Caco-2 (cell line): ENCODE measurements around the gene TTC28. TPM values are rescaled to one million over a fixed set of nuclear protein-coding genes. Genes with fewer than 3 reads are reported as not detected.

ENCODE experiments used
- BruUV-seq: library from RNA; stranded (reverse); fragments of 400-500 nt; replicated peaks from 2 replicates; lab custom pipeline; 2021; lab: Mats Ljungman, UMichigan
- CTCF ChIA-PET: fragments of 300-600 bp; sonication (Branson Sonifier 250); formaldehyde crosslinking; loops from one replicate; lab custom pipeline; 2022; ENCODE audit warnings: antibody characterized with exemption; lab: Charles Lee
- POLR2A ChIA-PET: fragments of 300-600 bp; sonication (Branson Sonifier 250); formaldehyde crosslinking; loops from one replicate; lab custom pipeline; 2022; ENCODE audit warnings: antibody characterized with exemption; lab: Charles Lee
- DNase-seq, 2 experiments: peaks; one replicate each; pipeline versions ENCODE4 v3.0.0 to v3.0.0-alpha.2; 2020 to 2022
- H3K27me3 ChIP-seq: replicated peaks from 2 replicates; pipeline ENCODE4 v1.6.0; 2011; ENCODE audit warnings: low read length; ENCODE audit not compliant: control insufficient read depth, insufficient read depth
- H3K36me3 ChIP-seq: 2 replicates; pipeline ENCODE4 v1.5.1; 2011; ENCODE audit warnings: low read length; ENCODE audit not compliant: control insufficient read depth, insufficient read depth
- H3K4me1 ChIP-seq: fragments of 250-450 bp; sonication (Bioruptor Pico); 2 replicates; pipeline ENCODE4 v1.5.1; 2020; ENCODE audit warnings: mild to moderate bottlenecking
- H3K4me3 ChIP-seq: 2 replicates; pipeline ENCODE4 v1.5.1; 2011; ENCODE audit warnings: low read depth, mild to moderate bottlenecking, control low read depth, low read length
- H3K9me3 ChIP-seq: fragments of 250-450 bp; sonication (Bioruptor Pico); 2 replicates; pipeline ENCODE4 v1.5.1; 2020; ENCODE audit warnings: mild to moderate bottlenecking, moderate library complexity
- H3K27ac Mint-ChIP-seq: one replicate; pipeline ENCODE4 v1.8.0; 2022; ENCODE audit warnings: mixed read lengths; ENCODE audit not compliant: unreplicated experiment
- H3K27me3 Mint-ChIP-seq: one replicate; pipeline ENCODE4 v1.8.0; 2022; ENCODE audit warnings: mixed read lengths; ENCODE audit not compliant: insufficient read depth, unreplicated experiment
- H3K36me3 Mint-ChIP-seq: one replicate; pipeline ENCODE4 v1.8.0; 2022; ENCODE audit warnings: mild to moderate bottlenecking, mixed read lengths; ENCODE audit not compliant: insufficient read depth, unreplicated experiment
- H3K4me1 Mint-ChIP-seq: one replicate; pipeline ENCODE4 v1.8.0; 2022; ENCODE audit warnings: low read depth, mixed read lengths; ENCODE audit not compliant: unreplicated experiment
- H3K4me3 Mint-ChIP-seq: one replicate; pipeline ENCODE4 v1.8.0; 2022; ENCODE audit warnings: mild to moderate bottlenecking, moderate library complexity, mixed read lengths; ENCODE audit not compliant: unreplicated experiment
- H3K9me3 Mint-ChIP-seq: one replicate; pipeline ENCODE4 v1.8.0; 2022; ENCODE audit warnings: mixed read lengths; ENCODE audit not compliant: unreplicated experiment
- intact Hi-C: fragments of 100-400 bp; cut with micrococcal nuclease; formaldehyde crosslinking; loops from one replicate; pipeline ENCODE4 v1.10.0; 2022; ENCODE audit not compliant: unreplicated experiment
- total RNA-seq: library from RNA; stranded (reverse); gene quantifications from 2 replicates; pipeline ENCODE4 v1.2.3, GENCODE V29; 2022
- TF ChIP-seq, protein P1 (sequence below), 2 experiments: fragments of 200-600 bp in 1 of 2; IDR thresholded peaks; 1 replicate in 1 of 2; 2 replicates in 1 of 2; pipeline versions ENCODE4 v1.5.1 to v1.8.0; 2011 to 2022; ENCODE audit warnings: antibody characterized with exemption in 1 of 2, control low read depth in 1 of 2, inconsistent platforms in 1 of 2, low read depth in 1 of 2, low read length in 1 of 2, mild to moderate bottlenecking in 1 of 2, moderate library complexity in 1 of 2; ENCODE audit not compliant: insufficient read depth in 1 of 2, severe bottlenecking in 1 of 2, unreplicated experiment in 1 of 2

TTC28 gene
- total RNA-seq, 1 experiment from 2014 or later: 12.0 TPM

DNA sequence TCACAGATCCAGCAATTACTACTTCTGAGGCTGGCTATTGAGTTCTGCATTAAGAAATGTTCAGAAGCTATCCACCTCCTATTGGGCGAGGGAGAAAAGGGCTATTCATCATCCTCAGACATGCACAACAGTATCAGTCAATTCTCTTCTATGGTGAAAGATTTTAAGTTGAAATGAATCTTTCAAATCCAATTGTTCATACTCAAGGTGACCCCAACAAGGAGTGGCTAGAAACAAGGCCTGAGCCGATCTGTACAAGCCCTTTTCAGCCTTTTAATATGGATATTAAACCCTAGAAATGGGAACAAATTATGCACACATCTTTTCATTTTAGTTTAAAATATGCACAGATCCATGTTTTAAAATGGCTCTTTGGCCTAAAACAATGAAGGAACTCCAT, 457.1 kb downstream of the TTC28 start:
- POLR2A ChIA-PET: no interaction called here
- Mint-ChIP-seq H3K4me1 (no peaks in the 10 kb centered on the region), H3K36me3 (no peaks in the 10 kb centered on the region), H3K9me3 (no peaks in the 10 kb centered on the region), H3K27ac (no peak overlapping the region), H3K27me3 (no peaks in the 10 kb centered on the region), H3K4me3 (no peak overlapping the region)
- Histone ChIP-seq H3K27me3 (no peaks in the 10 kb centered on the region), H3K4me3 (no peak overlapping the region), H3K4me1 (no peaks in the 10 kb centered on the region), H3K36me3 (no peaks in the 10 kb centered on the region), H3K9me3 (no peaks in the 10 kb centered on the region)
- CTCF ChIA-PET: no interaction called here
- no TSS peak for BruUV-seq
- TF ChIP-seq, protein P1, sequence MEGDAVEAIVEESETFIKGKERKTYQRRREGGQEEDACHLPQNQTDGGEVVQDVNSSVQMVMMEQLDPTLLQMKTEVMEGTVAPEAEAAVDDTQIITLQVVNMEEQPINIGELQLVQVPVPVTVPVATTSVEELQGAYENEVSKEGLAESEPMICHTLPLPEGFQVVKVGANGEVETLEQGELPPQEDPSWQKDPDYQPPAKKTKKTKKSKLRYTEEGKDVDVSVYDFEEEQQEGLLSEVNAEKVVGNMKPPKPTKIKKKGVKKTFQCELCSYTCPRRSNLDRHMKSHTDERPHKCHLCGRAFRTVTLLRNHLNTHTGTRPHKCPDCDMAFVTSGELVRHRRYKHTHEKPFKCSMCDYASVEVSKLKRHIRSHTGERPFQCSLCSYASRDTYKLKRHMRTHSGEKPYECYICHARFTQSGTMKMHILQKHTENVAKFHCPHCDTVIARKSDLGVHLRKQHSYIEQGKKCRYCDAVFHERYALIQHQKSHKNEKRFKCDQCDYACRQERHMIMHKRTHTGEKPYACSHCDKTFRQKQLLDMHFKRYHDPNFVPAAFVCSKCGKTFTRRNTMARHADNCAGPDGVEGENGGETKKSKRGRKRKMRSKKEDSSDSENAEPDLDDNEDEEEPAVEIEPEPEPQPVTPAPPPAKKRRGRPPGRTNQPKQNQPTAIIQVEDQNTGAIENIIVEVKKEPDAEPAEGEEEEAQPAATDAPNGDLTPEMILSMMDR (IDR thresholded peaks at IDR 0.05; ENCODE audit: insufficient read depth in 1 of 2, low read depth in 1 of 2, low read length in 1 of 2, severe bottlenecking in 1 of 2, unreplicated experiment in 1 of 2): no peak
- intact Hi-C loops: no loop called here
- DNase-seq: no peak

DNA sequence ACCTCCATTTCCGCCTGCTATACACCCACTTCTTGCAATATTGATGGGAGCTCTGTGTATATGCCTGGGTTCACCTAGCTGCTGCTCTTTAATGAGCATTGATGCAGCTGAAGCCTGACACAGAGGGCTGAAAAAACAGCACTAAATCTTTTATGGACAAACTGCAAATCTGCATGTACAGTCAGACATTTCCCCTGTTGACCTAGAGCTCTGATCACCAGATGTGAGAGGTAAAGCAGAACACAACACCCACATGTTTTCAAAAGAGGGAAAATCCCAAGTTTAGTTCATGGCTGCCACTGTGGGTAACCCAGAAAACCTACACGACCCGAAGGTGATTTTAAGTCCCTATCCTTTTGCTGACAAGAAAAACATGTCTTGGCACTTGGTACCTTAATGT, 457.6 kb downstream of the TTC28 start:
- intact Hi-C loops: no loop called here

DNA sequence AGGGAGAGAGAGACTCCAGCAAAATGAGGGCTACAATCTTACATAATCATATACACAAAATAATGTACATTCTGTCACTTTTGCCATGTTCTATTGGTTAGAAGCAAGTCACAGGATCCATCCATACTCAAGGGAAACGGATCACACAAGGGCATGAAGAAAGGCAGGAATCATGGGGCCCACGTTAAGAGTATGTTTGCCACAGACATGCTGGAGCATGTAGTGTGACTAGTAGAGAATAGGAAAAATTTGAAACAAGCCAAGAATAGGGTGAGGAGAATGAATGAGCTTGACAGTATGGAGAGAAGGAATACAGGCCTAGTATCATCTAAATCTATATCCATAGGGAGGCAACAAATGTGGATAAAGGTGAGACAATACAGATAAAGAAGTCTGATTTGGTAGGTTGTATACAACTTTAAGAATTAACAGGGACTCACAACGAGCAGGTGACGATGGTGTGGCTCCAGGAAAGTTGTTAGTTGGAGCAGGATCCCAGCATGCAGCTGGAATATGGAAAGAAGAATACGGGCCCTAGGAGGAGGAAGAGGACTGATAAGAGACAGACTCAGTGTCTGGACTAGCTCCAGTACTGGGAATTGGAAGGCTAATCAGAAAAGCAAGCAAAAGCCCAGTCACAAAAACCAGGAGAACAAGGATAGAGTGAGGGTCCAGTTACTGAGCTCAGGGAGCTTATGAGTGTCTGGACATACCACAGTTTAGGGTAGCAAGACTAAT, 458.8 kb downstream of the TTC28 start:
- intact Hi-C loops: no loop called here
- no TSS peak for BruUV-seq
- Mint-ChIP-seq H3K27me3 (no peaks in the 10 kb centered on the region), H3K4me3 (no peak overlapping the region), H3K27ac (no peak overlapping the region), H3K4me1 (no peaks in the 10 kb centered on the region), H3K9me3 (no peaks in the 10 kb centered on the region), H3K36me3 (no peaks in the 10 kb centered on the region)
- Histone ChIP-seq H3K36me3 (no peaks in the 10 kb centered on the region), H3K9me3 (no peaks in the 10 kb centered on the region), H3K27me3 (no peaks in the 10 kb centered on the region), H3K4me1 (no peaks in the 10 kb centered on the region), H3K4me3 (no peak overlapping the region)
- TF ChIP-seq, protein P1 (IDR thresholded peaks at IDR 0.05; ENCODE audit: insufficient read depth in 1 of 2, low read depth in 1 of 2, low read length in 1 of 2, severe bottlenecking in 1 of 2, unreplicated experiment in 1 of 2): no peak
- CTCF ChIA-PET: no interaction called here
- POLR2A ChIA-PET: no interaction called here
- no peak for DNase-seq

More for the DNA sequence above, 457.6 kb downstream of the TTC28 start:
- no peak overlapping the region for H3K4me3 Mint-ChIP-seq
- Histone ChIP-seq H3K4me1 (no peaks in the 10 kb centered on the region), H3K27me3 (no peaks in the 10 kb centered on the region), H3K36me3 (no peaks in the 10 kb centered on the region), H3K4me3 (no peak overlapping the region), H3K9me3 (no peaks in the 10 kb centered on the region)
- H3K4me1 Mint-ChIP-seq: no peaks in the 10 kb centered on the region
- no peaks in the 10 kb centered on the region for H3K27me3 Mint-ChIP-seq
- no TSS peak for BruUV-seq
- no peaks in the 10 kb centered on the region for H3K36me3 Mint-ChIP-seq
- H3K27ac Mint-ChIP-seq: no peak overlapping the region
- ChIA-PET POLR2A (no interaction called here), CTCF (no interaction called here)
- H3K9me3 Mint-ChIP-seq: no peaks in the 10 kb centered on the region
- no peak for DNase-seq
- TF ChIP-seq, protein P1 (IDR thresholded peaks at IDR 0.05; ENCODE audit: insufficient read depth in 1 of 2, low read depth in 1 of 2, low read length in 1 of 2, severe bottlenecking in 1 of 2, unreplicated experiment in 1 of 2): no peak
